ENCODE data around the gene SLC26A6. TPM values are rescaled to one million over a fixed set of nuclear protein-coding genes. Genes with fewer than 3 reads are reported as not detected.

SLC26A6 gene
- total RNA-seq, 1 donor from 2014 or later, result 28.1 TPM

GRCh38 chr3:48592519-48593087 is 42.7 kb downstream of the SLC26A6 start:
- H3K4me1 ChIP-seq, result peaks cover 7 to 21% of the 10 kb centered on the region in 2 donors
- H3K27ac ChIP-seq, result no peak overlapping the region
- H3K36me3 ChIP-seq, result peaks cover 0 to 3% of the 10 kb centered on the region in 2 donors
- TF ChIP-seq, protein P1, sequence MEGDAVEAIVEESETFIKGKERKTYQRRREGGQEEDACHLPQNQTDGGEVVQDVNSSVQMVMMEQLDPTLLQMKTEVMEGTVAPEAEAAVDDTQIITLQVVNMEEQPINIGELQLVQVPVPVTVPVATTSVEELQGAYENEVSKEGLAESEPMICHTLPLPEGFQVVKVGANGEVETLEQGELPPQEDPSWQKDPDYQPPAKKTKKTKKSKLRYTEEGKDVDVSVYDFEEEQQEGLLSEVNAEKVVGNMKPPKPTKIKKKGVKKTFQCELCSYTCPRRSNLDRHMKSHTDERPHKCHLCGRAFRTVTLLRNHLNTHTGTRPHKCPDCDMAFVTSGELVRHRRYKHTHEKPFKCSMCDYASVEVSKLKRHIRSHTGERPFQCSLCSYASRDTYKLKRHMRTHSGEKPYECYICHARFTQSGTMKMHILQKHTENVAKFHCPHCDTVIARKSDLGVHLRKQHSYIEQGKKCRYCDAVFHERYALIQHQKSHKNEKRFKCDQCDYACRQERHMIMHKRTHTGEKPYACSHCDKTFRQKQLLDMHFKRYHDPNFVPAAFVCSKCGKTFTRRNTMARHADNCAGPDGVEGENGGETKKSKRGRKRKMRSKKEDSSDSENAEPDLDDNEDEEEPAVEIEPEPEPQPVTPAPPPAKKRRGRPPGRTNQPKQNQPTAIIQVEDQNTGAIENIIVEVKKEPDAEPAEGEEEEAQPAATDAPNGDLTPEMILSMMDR (IDR thresholded peaks at IDR 0.05), result no peak
- H3K4me3 ChIP-seq, result no peak overlapping the region
- DNase-seq (ENCODE audit: low spot score in 2 of 2), result no peak
- H3K9me3 ChIP-seq, result no peaks in the 10 kb centered on the region
- H3K27me3 ChIP-seq, result no peaks in the 10 kb centered on the region
- intact Hi-C loops (cut with DNase I), result no loop called here

DNA sequence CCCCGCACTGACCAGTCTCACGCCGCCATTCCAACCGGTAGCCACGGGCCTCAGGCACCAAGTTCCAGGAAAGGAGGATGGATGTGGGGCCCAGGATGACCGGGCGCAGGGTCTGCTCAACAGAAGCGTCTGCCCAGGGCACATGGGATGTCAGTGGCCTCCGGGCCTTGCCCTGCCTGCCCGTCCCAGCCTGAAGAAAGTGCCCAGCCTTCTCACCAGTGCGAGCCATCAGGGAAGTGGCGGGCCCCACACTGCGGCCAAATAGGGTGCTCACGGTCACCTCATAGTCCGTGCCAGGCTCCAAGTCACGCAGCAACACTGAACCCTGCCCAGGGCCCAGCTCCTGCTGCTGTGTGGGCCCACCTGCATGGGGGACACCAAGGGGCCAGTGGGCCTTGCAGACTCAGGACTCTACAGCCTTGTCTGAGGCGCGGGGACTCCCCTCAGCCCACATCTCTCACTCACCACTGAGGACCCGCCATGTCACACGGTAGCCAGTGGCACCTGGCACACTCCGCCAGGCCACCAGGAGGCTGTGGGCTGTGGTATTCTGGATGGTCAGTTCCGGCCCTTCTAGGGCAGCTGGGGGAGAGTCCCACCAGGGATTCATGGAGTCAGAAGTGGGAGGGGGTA is 43.3 kb downstream of the SLC26A6 start:
- Histone ChIP-seq H3K9me3 (no peaks in the 10 kb centered on the region), H3K4me1 (peaks cover 7 to 21% of the 10 kb centered on the region in 2 donors), H3K36me3 (no peaks in the 10 kb centered on the region), H3K27me3 (no peaks in the 10 kb centered on the region), H3K27ac (no peak overlapping the region), H3K4me3 (no peak overlapping the region)
- intact Hi-C loops (cut with DNase I), result no loop called here
- no peak for DNase-seq (ENCODE audit: low spot score in 2 of 2)
- TF ChIP-seq, protein P1 (IDR thresholded peaks at IDR 0.05), result no peak

- TF ChIP-seq, protein P1 (IDR thresholded peaks at IDR 0.05), result no peak
- intact Hi-C loops (cut with DNase I), result no loop called here
These were observed 43.8 kb downstream of the SLC26A6 start for GRCh38 chr3:48591436-48591835.

DNA sequence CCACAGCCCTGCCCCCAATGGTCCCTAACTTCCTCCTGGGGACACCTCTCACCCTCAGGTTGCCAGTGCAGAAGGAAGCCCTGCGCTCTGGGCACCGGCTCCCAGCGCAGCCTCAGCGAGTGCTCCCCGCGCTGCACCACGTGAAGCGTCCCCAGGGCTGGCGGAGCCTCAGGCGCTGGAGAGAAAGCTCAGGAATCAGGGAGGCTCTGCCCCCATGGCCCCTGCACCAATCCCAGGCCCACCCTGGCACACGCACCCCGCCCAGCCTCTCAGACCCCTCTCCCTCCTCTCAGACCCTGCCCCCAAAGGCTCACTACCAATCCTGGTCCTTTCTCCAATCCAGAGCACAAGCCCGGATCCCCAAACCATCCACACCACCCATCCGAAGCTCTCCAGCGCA is 47.0 kb downstream of the SLC26A6 start:
- intact Hi-C loops (cut with DNase I), result no loop called here
- no peaks in the 10 kb centered on the region for H3K4me1 ChIP-seq
- no peak for DNase-seq (ENCODE audit: low spot score in 2 of 2)
- H3K4me3 ChIP-seq, result no peak overlapping the region
- H3K9me3 ChIP-seq, result no peaks in the 10 kb centered on the region
- H3K36me3 ChIP-seq, result no peaks in the 10 kb centered on the region
- no peak overlapping the region for H3K27ac ChIP-seq
- TF ChIP-seq, protein P1 (IDR thresholded peaks at IDR 0.05), result no peak
- H3K27me3 ChIP-seq, result no peaks in the 10 kb centered on the region

More at GRCh38 chr3:48591436-48591835, 43.8 kb downstream of the SLC26A6 start:
- Histone ChIP-seq H3K9me3 (no peaks in the 10 kb centered on the region), H3K27me3 (no peaks in the 10 kb centered on the region), H3K27ac (no peak overlapping the region), H3K36me3 (no peaks in the 10 kb centered on the region), H3K4me3 (no peak overlapping the region), H3K4me1 (peaks cover 7 to 21% of the 10 kb centered on the region in 2 donors)
- DNase-seq (ENCODE audit: low spot score in 2 of 2), result no peak

DNA sequence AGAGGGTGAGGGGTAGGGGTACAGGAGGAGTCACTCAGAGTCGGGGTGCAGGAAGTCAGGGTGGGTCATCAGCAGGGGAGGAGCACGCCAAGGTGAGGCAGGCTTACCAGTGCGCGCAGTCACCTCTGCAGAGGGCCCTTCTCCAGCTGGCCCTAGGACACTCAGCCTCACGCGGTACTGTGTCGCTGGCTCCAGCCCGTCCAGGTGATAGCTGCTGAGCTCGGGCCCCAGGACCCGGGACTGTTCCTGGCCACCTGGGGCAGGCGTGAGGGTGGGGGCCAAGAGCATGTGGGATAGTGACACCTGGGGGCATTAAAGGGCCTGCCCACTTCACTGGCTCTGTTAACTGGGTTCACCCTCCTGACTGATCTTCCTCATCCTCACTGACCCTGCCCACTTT is 47.6 kb downstream of the SLC26A6 start:
- no peaks in the 10 kb centered on the region for H3K27me3 ChIP-seq
- no peaks in the 10 kb centered on the region for H3K4me1 ChIP-seq
- H3K36me3 ChIP-seq, result no peaks in the 10 kb centered on the region
- no peak for DNase-seq (ENCODE audit: low spot score in 2 of 2)
- intact Hi-C loops (cut with DNase I), result no loop called here
- H3K4me3 ChIP-seq, result no peak overlapping the region
- H3K27ac ChIP-seq, result no peak overlapping the region
- TF ChIP-seq, protein P1 (IDR thresholded peaks at IDR 0.05), result no peak
- no peaks in the 10 kb centered on the region for H3K9me3 ChIP-seq
